LNCaP clone FGC (cell line): Measurements from ENCODE around the gene DLGAP1.

Source experiments
- DNase-seq: peaks from one replicate; pipeline ENCODE4 v3.0.0-alpha.2; 2011; ENCODE audit warnings: low read depth
- H3K4me3 ChIP-seq: 2 replicates; pipeline ENCODE4 v1.5.1; 2011; ENCODE audit warnings: mild to moderate bottlenecking, low read depth, low read length, control low read depth
- TF ChIP-seq, protein P1 (sequence below): IDR thresholded peaks from 2 replicates; pipeline ENCODE4 v1.5.1; 2012; ENCODE audit warnings: mild to moderate bottlenecking; ENCODE audit not compliant: control insufficient read depth, insufficient read depth; ENCODE audit errors: extremely low read depth

The DLGAP1 gene

DNA sequence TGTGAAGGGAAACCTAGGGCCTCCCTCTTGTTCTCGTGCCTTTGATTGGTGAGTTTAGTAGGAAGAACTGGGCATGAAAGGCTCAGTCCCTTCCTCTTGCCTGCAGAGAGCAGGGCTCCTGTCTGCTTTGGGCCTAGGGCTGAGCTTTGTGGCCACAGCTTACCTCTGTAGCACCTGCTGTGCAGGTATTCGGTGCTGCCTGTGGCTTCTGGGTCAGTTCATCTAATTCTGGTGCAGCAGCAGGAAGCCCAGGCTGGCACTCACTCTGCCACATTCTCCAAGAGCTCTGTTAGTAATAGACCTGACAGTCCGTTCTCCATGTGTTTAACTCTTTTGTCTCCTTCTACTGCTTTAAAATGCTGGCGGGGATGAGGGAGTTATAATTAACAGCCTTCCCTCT is 96.5 kb downstream of the DLGAP1 start:
- H3K4me3 ChIP-seq = no peak overlapping the region
- no peak for DNase-seq
- TF ChIP-seq, protein P1, sequence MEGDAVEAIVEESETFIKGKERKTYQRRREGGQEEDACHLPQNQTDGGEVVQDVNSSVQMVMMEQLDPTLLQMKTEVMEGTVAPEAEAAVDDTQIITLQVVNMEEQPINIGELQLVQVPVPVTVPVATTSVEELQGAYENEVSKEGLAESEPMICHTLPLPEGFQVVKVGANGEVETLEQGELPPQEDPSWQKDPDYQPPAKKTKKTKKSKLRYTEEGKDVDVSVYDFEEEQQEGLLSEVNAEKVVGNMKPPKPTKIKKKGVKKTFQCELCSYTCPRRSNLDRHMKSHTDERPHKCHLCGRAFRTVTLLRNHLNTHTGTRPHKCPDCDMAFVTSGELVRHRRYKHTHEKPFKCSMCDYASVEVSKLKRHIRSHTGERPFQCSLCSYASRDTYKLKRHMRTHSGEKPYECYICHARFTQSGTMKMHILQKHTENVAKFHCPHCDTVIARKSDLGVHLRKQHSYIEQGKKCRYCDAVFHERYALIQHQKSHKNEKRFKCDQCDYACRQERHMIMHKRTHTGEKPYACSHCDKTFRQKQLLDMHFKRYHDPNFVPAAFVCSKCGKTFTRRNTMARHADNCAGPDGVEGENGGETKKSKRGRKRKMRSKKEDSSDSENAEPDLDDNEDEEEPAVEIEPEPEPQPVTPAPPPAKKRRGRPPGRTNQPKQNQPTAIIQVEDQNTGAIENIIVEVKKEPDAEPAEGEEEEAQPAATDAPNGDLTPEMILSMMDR = no peak

DNA sequence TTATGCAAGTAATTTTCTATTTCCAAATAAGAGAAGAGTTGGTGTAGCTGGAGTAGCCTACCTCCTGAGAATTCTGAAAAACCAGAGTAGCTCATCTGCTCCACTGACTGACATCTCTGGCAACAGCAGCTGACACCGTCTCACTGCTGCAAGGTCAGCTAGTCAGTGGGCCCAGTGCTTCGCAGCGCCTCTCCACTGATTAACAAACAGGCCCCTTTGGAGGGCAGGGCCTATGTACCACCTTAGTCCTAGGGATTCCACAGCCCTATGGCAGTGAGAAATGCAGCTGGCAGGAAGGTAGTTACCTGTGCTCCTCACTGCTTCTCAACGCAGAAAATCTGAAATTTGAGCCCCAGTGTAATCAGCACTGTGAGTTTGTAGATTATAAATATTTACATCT is 97.5 kb downstream of the DLGAP1 start:
- TF ChIP-seq, protein P1 = no peak
- DNase-seq = no peak
- no peak overlapping the region for H3K4me3 ChIP-seq

DNA sequence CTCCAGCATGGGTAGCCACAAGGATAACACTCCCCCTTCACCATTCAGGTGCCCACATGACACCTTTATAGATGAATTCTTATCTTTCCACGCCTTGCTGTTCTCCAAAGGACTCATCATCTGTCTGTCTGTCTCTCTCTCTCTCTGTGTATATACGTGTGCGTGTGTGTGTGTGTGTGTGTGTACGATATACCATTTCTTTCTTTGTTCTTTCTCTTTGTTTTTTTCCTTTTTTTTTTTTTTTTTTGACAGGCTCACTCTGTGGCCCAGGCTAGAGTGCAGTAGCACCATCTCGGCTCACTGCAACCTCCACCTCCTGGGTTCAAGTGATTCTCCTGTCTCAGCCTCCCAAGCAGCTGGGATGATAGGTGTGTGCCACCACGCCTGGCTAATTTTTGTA is 98.2 kb downstream of the DLGAP1 start:
- TF ChIP-seq, protein P1 = no peak
- no peak for DNase-seq
- H3K4me3 ChIP-seq = no peak overlapping the region

DNA sequence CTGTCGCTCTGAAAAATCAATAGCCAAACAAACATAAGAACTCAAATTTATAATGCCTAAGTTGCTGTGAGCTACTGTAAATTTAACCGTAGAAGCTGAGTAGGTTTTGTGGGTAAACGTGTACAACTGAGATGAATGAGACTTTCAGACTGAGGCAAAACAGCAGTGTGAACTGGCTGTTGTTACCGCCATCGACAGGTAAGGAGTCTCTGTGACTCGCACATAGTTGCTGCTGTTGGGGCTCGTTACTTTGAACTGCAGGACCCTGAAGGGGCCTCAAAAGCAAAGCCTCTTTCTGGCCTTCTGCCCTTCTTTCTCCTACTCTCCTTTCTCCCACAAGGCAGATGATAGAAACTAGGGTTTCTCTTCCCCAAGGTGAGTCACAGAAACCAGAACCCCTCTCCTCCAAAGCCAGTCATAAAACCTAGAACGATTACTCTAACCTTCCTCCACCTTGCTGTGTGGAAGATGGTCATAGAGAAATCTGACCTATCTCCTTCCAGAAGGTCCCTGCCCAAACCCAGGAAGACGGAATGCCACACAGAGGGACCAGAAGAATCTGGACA is 101.2 kb downstream of the DLGAP1 start:
- DNase-seq = no peak
- TF ChIP-seq, protein P1 = no peak
- no peak overlapping the region for H3K4me3 ChIP-seq

DNA sequence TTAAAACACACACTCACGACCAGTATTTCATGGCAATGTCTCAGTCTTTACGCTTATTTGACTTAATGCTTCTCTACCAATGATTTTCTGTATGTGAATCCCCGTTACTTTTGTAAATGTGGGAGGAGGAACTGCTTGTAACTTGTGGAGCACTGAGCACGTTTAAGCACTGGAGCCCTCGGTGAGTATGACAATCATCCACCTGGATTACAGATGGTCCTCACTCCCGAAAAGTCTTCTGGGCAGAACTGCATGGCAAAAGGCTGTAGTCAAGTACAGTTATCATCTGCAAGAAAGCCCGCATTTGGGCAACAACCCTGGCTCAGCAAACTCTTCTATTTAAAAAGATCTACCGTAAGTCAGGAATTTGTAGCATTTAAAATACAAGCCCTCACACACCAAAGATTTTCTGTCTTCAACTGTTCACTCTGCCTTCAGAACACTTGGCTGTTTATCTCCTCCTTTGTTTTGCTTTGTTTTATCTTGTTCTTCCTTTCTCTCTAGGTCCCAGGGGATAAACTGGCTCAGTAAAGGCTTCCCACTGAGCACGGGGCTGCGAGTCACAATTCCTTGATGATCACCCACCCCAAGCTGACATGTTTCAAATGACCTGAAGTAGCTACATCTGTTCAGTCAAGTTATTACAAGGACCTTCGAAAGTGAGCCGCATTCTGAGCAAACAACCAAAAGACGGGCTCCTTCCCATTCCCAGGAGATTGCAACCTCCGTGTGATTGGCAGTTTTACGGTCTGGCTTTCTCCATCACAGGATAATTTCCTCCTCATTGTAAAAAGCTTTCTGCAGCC is 102.2 kb downstream of the DLGAP1 start:
- TF ChIP-seq, protein P1 = no peak
- no peak overlapping the region for H3K4me3 ChIP-seq
- DNase-seq = no peak

DNA sequence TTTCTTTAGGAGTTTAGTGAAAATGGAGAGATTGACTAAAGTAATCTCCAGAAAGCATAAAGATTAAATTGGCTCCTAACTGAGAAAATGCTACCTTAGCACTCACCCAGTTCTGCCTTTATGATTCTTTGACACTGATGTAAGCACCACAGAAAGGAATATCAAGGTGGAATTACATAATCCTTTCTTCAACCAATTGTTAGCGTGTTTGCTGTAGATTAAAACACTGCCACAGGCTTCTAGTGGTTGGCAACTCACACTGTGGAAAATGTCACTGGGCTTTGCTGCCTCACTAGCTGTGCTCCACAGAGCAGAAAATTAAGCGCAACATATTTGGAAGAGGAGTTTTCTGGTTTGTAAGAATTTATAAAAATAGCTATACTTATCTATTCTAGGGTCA is 104.1 kb downstream of the DLGAP1 start:
- no peak for DNase-seq
- H3K4me3 ChIP-seq = no peak overlapping the region
- TF ChIP-seq, protein P1 = no peak
